ENCODE data around the gene RBFOX2.

Gene RBFOX2

DNA sequence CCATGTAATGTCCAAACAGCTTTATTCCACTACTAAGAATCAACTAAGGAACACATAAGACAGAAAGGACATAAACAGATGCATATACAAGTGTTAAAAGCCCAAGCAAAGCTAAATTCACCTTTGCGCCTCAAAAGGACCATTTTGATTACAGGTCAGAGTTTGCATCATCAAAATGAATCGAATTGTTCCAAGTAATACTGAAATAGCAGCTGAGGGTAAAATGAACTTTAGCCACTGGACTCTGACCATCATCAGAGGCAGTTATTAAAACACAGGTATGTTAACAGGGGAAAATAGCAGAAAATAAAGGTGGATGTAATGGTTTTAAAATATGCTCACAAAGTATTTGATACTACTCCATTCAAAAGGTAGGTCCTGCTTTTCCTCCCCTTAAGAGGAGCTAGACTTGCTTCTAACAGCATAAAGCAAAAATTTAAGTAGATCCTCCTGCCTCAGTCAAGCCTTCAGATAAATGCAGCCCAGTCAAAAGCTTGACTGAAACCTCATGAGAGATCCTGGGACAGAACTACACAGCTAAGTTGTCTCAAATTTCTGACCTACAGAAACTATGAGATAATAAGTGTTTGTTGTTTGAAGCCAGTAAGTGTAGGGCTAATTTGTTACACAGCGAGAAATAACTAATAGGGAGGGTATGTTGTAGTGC, 35.4 kb downstream of the RBFOX2 start:
- no peak for TF ChIP-seq CTCF (IDR thresholded peaks at IDR 0.05; ENCODE audit: low read depth, low read length)
- H3K4me3 ChIP-seq (replicated peaks in 1 of 2; ENCODE audit: low read depth in 2 of 2, low read length in 2 of 2): no peak overlapping the region
- DNase-seq (ENCODE audit: low read depth in 2 of 2): no peak

GRCh38 chr22:35991168-35991567, 37.5 kb downstream of the RBFOX2 start:
- peak in 1 of 2 donors; percentile 71 for DNase-seq (ENCODE audit: low read depth in 2 of 2)
- TF ChIP-seq CTCF (IDR thresholded peaks at IDR 0.05; ENCODE audit: low read depth, low read length): no peak
- no peak overlapping the region for H3K4me3 ChIP-seq (replicated peaks in 1 of 2; ENCODE audit: low read depth in 2 of 2, low read length in 2 of 2)

DNA sequence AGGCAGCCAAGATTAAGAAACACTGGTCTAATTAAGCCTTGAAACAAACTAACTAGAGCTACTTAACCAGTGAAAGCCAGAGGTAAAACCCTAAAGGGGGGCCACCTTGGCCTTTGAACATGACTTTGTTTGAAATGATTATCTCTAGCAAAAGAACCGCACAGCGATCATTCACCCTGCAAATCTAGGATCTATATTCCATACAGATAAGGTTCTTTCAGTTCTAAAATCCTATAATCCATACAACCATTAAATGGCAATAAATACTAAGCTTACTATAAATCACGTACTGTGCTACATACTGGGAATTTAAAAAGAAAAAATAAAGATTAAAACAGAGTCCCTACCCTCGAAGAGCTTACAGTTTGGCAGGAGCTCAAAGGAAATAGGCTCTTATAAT, 40.6 kb downstream of the RBFOX2 start:
- no peak for DNase-seq (ENCODE audit: low read depth in 2 of 2)
- no peak overlapping the region for H3K4me3 ChIP-seq (replicated peaks in 1 of 2; ENCODE audit: low read depth in 2 of 2, low read length in 2 of 2)
- no peak for TF ChIP-seq CTCF (IDR thresholded peaks at IDR 0.05; ENCODE audit: low read depth, low read length)

- no peak overlapping the region for H3K4me3 ChIP-seq (replicated peaks in 1 of 2; ENCODE audit: low read depth in 2 of 2, low read length in 2 of 2)
- no peak for TF ChIP-seq CTCF (IDR thresholded peaks at IDR 0.05; ENCODE audit: low read depth, low read length)
- peak; percentile 34 to 70 for DNase-seq (ENCODE audit: low read depth in 2 of 2)
These were observed 41.1 kb downstream of the RBFOX2 start for GRCh38 chr22:35987487-35987886.

- H3K4me3 ChIP-seq (replicated peaks in 1 of 2; ENCODE audit: low read depth in 2 of 2, low read length in 2 of 2): no peak overlapping the region
- peak; percentile 27 to 54 for DNase-seq (ENCODE audit: low read depth in 2 of 2)
- TF ChIP-seq CTCF (IDR thresholded peaks at IDR 0.05; ENCODE audit: low read depth, low read length): no peak
These were observed 42.5 kb downstream of the RBFOX2 start for GRCh38 chr22:35986088-35986487.

- DNase-seq (ENCODE audit: low read depth in 2 of 2): no peak
- TF ChIP-seq CTCF (IDR thresholded peaks at IDR 0.05; ENCODE audit: low read depth, low read length): no peak
- no peak overlapping the region for H3K4me3 ChIP-seq (replicated peaks in 1 of 2; ENCODE audit: low read depth in 2 of 2, low read length in 2 of 2)
These were observed 43.3 kb downstream of the RBFOX2 start for GRCh38 chr22:35985371-35985770.
